Measurements from ENCODE around the gene GUCY1A1.

Gene GUCY1A1

DNA sequence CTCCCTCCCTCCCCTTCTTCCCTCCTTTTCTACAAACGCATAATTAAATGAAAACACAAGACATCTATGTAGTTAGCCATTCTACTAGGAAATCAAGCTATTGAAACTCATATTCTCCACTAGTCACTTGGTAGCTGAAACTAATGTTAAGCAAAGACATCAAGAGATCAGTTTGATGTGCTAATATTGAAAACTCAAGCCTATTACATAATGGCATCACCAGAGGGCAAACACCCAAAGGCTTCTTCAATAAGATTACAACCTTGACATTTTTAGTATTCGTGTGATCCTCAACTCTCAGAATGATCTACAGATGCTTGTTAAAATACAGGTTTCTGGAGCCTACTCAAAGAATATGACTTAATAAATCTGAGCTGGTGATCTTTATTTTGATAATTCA, 6.2 kb upstream of the GUCY1A1 start:
- DNase-seq (ENCODE audit: low spot score): no peak

DNA sequence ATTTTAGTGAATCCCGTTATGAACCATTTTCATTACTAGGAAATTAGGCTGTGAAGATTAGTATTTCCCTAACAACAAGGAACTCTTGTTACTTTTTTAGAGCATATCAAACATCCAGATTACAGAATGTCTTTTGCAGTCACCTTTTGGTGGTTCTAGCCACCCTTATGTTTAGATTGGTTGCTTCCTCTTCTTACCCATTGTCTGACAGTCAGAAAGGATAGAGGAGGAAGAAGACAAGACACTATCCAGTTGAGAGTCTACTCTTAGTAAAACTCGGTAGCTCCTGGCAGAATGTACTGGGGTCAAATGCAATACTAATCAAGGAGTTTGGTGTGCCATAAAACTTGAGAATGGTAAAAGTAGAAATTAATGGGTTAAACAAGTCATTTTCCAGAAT, 1.6 kb upstream of the GUCY1A1 start:
- DNase-seq (ENCODE audit: low spot score): no peak

DNA sequence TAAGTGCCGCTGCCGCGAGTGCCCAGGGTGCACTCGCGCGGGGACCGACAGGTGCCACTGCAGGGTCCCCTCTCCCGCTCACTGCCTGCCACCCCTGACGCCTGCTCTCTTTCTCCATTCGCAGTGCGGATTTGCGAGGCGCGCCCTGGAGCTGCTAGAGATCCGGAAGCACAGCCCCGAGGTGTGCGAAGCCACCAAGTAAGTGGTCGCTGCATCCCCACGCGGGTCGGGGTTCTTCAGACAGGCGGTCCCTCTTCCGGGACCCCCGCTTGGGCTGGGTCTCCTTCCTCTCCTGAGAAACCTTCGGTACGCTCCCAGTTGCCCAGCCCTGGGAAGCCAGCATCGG, 547 bp downstream of the GUCY1A1 start:
- no peak for DNase-seq (ENCODE audit: low spot score)

DNA sequence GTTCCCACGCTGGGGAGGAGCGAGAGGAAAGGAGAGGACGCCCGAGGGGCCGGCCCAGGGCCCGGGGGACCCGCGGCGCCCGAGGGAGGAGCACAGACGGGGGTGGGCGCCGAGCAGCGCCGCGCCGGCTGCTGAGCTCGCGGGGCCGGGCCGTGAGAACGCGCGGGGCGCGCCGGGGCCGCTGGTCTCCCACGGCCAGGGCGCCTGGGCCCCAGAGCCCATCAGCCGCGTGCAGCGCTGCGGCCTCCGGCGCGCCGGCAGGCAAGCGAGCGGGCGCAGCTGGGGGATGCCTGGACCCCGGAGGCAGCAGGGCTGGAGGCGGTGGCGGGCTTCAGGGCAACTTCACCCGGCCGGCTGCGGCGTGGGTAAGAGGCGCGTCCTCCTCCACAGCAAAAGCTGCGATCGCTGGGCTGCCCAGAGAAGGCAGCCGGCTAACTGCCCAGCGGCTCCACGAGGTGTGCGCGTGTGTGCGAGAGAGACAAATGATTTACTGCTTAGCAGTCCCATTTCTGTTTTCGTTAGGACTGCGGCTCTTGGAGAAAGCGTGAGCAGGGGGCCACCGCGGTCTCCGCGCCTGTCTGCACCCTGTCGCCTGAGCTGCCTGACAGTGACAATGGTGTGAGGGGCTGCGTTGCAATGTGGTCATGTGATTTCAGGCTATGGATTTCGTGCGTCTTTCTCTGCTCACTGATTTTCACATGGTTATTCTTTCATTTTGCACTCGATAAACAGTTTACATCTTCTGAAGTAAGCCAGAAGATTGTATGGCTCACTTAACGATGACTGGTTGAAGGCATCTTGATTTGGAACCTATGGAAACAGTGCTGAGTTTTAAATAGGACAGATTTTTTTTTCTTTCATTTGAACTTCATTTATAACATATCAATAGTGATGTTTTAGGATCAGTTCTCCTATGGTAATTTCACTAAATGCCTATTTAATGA, 1.2 kb downstream of the GUCY1A1 start:
- DNase-seq (ENCODE audit: low spot score): peak; percentile 25

DNA sequence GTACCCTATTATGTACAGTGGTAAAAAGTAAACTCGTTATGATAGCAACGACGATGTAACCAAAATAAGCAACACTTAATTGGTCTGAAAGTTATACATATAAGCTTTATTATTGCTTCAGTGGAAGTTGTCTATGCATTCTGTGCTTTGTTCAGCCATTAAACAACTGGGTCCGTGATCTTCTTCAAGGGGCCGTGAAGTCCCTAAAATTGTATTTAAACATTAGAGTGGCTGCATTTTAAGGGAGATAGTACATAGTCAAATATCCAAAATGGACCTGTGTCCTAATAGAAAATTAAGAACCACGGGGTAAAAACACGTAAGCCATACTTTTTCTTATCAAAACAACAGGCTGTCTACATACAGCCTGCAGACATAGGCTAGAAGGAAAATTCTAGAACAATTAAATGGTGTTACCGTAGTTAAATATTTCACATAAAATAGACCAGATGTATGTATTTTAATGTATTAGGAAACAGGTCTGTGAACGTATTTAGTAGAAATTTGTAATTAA, 2.1 kb downstream of the GUCY1A1 start:
- no peak for DNase-seq (ENCODE audit: low spot score)

DNA sequence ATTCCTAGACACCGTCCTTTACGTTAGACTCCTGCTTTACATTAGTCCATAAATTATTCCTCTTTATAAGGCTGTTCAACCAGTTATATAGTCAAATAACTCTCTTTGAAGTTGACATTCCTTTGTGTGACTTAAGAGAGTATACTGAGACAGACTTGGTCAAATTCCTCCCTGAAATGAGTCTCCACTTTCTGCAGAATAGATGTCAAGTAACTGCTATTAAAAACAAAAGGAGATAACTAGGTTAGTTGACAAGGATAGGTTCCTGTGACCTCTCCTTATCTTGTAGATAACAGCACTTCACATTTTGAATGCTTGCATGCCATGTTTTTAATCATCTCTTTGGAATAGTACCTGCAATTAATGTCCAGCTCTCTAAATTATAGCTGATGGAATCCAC, 5.7 kb downstream of the GUCY1A1 start:
- no peak for DNase-seq (ENCODE audit: low spot score)

DNA sequence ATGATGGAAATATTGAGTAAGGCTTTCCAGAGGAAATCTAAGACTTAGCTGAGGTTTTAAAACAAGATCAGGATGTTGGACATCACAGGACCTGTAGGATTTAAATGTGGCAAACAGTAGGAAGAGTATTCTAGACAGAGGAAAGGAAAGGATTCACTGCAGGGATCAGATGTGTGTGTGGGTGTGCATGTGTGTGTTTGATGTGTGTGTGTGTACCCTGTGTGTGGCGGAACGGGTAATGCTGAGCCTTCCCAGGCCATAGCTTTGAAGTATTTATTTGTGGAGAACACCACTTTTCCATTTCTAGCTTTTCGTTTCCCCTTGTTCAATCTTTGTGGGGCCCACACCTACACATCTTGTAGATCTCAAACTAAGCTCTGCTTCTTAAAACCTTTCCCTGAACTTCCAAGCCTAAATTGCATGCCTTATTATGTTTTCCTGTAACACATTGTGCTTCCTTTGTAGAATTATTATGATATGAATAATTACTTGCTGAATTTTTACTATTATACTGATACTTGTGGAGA, 6.9 kb downstream of the GUCY1A1 start:
- DNase-seq (ENCODE audit: low spot score): no peak

DNA sequence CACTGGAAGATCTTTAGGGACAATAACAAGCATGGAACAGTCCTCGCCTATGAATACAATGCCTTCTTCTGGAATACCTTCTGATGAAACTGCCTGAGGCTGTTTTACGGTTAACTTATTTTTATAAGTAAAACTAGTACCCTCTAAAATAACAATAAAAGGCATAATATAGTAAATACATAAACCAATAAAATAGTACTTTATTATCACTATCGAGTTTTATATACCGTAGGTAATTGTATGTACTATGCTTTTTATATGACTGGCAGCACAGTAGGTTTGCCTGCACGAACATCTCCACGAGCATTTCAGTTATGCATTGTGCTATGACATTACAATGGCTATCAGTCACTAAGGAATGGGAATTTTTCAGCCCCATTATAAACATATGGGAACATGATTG, 8.0 kb downstream of the GUCY1A1 start:
- no peak for DNase-seq (ENCODE audit: low spot score)

DNA sequence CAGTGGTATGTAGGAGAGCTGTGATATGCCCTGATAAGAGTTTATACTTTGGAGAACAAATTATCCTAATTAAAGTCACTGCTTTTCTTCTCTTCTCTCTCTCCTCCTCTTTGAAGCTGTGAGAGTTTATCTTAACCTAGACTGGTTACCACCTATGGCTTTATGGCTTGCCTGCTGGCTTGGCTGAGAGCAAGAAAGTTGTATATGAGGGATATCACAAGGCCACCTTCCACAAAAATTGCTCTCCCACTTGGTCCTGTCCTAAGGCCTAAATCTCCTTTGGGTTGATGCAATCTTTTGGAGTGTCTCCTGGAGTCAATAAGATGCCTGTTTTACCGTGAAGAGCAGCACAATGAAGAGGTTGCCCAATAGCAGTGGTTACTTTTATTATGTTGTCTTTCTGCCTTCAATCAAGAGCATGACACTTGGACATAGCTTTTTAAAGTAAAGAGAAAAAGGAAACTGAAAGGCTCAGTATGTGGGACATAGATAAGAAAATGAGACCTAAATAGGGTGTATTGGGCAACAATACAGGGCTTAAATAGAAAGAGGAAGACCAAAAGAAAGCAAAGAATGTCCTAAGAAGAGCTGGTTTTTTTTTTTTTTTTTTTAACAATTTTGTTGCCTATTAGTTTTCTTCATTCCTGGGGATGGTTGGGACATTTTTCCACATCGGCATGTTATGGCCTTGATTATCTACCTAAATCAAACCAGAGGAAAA, 9.2 kb downstream of the GUCY1A1 start:
- no peak for DNase-seq (ENCODE audit: low spot score)

DNA sequence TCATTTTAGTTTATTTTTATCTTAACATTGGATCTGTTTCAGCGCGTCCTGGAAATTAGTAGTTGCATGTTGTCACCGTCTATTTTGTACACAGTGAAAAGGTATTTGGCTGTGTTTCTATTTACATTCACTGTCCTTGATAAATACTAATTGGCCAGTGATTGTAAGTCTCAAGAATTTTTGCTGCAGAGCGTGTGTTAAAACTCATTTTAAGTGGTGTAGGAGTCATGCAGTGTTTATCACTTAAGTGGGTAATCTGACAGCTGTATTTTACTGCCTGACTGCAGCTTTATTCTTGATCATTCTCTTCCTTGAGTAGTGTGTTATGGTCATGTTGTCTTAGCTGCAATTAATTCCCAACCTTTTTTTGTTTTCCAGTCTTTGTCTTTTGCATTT, 9.8 kb downstream of the GUCY1A1 start:
- no peak for DNase-seq (ENCODE audit: low spot score)

DNA sequence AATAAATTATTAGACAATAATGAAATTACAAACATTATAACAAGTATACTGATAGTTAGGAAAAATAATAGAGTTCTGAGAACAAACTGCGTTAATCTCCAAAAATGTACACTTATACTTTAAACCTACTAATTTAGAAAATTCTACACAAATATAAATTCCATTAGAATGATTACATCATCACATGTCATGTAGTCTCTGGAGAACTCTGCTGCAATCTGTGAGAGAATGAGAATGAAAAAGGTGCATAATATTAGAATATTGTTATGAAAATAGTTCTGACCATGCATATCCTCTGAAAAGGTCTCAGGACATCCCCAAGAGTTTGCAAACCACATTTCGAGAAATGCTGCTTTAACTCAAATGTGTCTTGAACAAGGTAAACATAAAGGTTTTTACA, 11.4 kb downstream of the GUCY1A1 start:
- no peak for DNase-seq (ENCODE audit: low spot score)

DNA sequence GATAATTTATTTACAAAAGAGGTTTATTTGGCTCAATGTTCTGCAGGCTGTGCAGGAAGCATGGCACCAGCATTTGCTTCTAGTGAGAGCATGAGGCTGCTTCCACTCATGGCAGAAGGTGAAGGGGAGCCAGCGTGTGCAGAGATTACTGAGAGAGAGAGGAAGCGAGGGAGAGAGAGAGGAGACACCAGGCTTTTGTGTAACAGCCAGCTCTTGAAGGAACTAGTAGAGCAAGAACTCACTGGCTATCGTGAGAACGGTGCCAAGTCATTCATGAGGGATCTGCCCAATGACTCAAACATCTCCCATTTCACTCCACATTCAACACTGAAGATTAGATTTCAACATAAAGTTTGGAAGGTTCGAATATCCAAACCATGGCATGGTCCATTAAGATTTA, 12.7 kb downstream of the GUCY1A1 start:
- no peak for DNase-seq (ENCODE audit: low spot score)

DNA sequence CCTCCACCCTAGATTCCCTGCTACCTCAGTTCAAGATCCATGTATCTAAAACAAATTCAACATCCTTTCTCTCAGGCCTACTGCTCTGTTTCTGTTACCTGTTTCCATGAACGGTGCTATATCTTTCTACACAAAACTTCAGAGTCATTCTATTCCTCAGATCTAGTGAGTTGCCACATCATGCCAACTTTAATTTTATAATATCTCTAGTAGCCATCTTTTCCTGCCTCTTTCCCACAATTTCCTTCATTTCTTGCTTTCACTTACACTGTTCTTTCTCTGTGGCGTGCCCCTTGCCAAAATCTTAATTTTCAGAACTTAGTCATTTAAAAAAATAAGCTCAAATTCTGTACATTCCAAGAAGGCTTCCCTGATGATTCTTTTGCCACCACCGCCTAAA, 15.2 kb downstream of the GUCY1A1 start:
- DNase-seq (ENCODE audit: low spot score): no peak

DNA sequence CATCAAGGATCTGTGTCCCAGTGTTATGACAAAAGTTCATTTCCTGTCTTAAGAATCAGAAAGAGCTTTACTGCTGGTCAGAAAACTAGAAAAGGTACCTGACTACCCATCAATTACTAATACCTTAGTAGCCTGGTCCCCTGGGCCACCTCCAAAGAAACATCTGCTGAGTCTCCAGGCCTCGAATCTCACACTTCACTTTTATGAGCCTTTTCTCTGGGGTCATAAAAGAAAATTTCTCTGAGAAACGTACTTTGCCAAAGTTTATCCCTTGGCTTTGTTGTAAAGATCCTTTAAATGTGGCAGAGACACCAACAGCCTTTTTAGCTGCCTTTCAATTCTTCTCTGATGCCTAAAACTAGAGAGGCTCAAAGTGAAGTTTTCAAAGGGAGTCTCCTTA, 17.8 kb downstream of the GUCY1A1 start:
- no peak for DNase-seq (ENCODE audit: low spot score)

DNA sequence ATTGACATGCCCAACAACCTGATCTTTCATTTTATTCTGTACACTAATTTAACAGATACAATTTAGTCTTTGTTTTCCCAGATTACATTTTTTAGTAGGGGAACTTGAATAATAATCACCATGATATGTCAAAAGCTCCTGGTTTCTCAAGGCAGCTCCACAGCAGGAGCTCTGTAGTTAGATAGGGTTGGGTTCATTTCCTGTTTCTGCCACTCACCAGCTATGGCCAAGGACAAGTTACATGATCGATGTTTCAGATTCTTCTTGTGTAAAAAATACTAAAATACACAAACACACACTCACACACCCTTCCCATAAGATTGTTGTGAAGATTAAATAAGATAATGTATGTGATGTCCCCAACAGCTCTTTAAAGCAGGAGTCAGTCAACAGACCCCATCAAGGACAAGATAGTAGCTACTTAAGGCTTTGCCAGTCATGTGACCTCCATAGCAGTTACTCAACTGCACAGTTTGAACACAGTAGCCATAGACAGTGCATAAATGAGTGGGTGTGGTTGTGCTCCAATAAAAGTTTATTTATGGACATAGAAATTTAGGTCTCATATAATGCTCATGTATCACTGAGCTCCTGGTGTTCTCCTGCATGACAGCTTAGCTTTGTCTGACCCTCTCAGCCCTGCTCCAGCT, 18.4 kb downstream of the GUCY1A1 start:
- no peak for DNase-seq (ENCODE audit: low spot score)

DNA sequence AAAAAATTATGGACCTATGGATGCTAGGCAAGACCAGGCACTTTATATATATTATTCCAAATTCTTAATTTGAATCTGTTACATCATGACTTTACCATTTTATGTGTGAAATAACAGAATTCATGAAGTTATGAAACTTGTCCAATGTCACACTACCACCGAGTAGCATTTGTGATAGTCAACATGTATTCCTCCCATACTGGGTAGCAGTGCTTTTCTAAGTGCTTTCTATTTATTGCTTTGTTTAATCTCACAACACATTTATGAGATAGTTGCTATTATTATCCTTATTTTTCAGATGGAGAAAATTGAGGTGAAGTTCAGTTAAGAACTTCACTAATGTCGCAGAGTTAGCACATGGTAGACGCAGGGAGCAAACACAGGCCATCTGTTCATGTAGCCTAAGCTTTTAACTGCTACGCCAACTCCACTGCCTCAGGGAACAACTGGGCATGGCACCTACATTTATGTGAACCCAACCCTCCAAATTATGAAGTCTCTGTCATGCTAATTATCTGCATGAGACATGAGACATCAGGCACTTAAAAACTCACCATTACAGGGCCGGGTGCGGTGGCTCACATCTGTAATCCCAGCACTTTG, 20.8 kb downstream of the GUCY1A1 start:
- no peak for DNase-seq (ENCODE audit: low spot score)

DNA sequence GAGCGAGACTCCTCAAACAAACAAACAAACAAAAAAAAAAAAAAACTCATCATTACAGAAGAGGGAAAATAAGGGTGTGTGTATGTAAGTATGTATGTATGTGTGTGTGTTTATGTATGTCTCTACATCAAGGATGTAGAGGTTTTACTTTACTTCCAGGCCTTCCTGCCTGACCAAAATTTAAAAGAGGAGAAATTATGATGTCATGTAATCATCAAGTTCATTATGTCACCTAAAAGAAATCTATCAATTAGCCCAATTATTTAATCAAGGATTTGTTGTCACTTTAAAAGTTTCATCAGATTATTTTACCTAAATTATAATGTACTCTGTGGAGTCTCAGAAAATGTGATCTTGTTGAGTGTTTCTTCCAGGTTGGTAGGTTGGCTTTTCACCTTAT, 21.6 kb downstream of the GUCY1A1 start:
- no peak for DNase-seq (ENCODE audit: low spot score)

DNA sequence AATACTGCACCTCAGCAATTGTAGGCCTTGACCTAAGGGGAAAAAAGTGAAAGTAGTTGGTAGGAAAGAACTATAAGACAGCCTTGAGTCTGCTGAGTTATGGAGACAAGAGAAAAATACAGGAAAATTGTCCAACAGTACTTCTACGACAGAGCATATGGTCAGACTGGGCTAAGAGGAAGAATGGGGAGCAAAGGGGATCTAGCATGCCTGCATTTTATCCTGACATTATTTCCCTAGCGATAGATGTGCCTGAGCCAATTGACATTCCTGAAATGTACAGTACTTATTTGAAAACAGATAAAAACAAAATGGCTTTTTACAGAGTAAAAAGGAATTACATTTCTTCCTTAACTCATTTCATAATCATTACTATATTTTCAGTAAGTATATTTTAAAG, 22.2 kb downstream of the GUCY1A1 start:
- no peak for DNase-seq (ENCODE audit: low spot score)

DNA sequence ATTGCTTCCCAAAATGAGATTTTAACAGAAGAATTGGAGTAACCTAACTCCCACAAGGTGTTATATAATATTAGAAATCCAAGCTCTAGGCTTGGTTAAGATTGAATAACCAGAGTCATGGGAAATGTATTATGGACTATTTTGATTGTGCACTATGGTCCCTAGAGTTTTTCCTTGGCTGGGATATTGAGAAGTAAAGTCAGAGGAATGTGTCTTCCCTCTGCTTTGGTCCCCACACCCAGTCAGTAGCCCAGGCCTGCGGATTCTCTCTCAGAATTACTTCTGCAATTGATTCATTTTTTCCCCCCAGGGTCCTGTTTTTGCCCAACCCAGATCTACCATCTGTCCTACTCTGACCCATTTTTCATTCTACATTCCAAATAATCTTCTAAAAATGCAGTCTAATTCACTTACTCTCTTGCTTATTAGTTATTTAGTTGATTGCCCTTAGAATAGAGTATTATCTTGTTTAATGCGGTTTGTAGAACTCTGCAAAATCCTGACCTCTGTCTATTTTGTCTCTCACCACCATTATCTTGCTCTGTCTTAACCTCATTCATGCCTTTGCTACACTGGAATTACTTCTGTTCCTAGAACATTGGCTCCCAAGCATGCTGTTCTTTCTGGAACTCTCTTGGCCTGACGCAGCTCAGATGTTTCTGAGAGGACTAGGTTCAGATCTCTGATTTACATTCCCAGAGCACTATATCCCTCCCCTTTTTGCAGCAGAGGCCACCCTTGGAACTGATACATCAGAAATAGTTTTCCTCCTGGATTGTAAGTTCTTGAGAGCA, 23.6 kb downstream of the GUCY1A1 start:
- no peak for DNase-seq (ENCODE audit: low spot score)

DNA sequence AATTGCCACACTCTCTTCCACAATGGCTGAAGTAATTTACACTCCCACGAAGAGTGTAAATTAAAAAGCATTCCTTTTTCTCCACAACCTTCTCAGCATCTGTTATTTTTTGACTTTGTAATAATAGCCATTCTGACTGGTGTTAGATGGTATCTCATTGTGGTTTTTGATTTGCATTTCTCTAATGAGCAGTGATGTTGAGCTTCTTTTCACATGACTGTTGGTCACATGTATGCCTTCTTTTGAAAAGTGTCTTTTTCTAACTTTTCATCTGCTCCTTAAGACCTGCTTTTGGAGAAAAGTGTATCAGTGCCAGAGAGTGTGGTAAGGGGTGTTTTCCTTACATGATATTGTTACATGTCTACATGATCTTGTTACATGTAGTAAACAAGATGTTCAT, 25.7 kb downstream of the GUCY1A1 start:
- no peak for DNase-seq (ENCODE audit: low spot score)

DNA sequence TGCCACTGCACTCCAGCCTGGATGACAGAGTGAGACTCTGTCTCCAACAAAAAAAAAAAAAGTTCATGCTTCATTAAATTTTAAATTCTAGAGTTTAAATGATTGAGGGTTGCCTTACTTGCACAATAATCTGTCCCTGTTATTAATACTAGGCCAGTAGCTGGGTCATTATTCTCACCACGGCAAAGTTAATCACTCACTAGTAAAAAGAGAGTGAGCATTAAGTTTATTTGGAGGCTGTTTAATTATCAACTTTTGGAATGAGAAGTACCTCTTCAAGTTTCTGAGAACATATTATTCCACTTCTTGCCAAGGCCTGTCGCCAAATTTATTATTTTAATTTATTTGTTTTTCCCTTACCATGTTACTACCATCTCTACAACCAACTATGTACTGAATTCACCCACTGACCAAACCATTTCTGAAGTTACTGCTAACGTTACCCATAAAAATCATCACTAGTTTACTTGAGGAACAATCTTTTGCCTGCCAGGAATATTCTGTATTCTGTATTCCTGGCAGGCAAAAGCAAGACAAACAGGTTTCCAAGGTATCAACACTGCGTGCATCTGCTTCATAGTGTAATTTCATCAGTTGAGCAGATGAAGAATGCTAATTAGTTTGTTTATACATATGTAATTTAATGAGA, 26.5 kb downstream of the GUCY1A1 start:
- DNase-seq (ENCODE audit: low spot score): no peak
